Fibroblast of lung (primary cell): ENCODE data around the gene EIF4A3. TPM values are rescaled to one million over a fixed set of nuclear protein-coding genes. Genes with fewer than 3 reads are reported as not detected.

Experiments used
- DNase-seq, 2 donors: peaks; one replicate each; pipeline versions ENCODE4 v3.0.0 to v3.0.0-alpha.2; 2010; ENCODE audit warnings: low read depth in 2 of 2
- H2AFZ ChIP-seq: 2 replicates; pipeline ENCODE4 v1.5.1; 2012; ENCODE audit warnings: low read length, control low read depth, inconsistent platforms
- H3K27ac ChIP-seq: 2 replicates; pipeline ENCODE4 v1.5.1; 2011; ENCODE audit warnings: low read length, control low read depth; ENCODE audit not compliant: insufficient read depth
- H3K27me3 ChIP-seq: 2 replicates; pipeline ENCODE4 v1.5.1; 2011; ENCODE audit warnings: mild to moderate bottlenecking, low read length; ENCODE audit not compliant: control insufficient read depth, insufficient read depth
- H3K36me3 ChIP-seq: 2 replicates; pipeline ENCODE4 v1.5.1; 2011; ENCODE audit warnings: low read length; ENCODE audit not compliant: control insufficient read depth, insufficient read depth
- H3K4me1 ChIP-seq: 2 replicates; pipeline ENCODE4 v1.5.1; 2011; ENCODE audit warnings: low read length; ENCODE audit not compliant: control insufficient read depth, insufficient read depth; ENCODE audit errors: extremely low read depth
- H3K4me2 ChIP-seq: 2 replicates; pipeline ENCODE4 v1.5.1; 2011; ENCODE audit warnings: low read length, control low read depth; ENCODE audit not compliant: insufficient read depth; ENCODE audit errors: extremely low read depth
- H3K4me3 ChIP-seq, 4 experiments: fragments of 200-600 bp in 1 of 4; sonication (generic) in 1 of 4; replicated peaks in 1 of 4; 2 replicates each; pipeline ENCODE4 v1.5.1; 2011 to 2016; ENCODE audit warnings: low read length in 4 of 4, low read depth in 3 of 4, mild to moderate bottlenecking in 3 of 4, control low read depth in 2 of 4, inconsistent platforms in 1 of 4, mixed read lengths in 1 of 4; ENCODE audit not compliant: insufficient read depth in 1 of 4; ENCODE audit errors: control extremely low read depth in 1 of 4
- H3K79me2 ChIP-seq: 2 replicates; pipeline ENCODE4 v1.5.1; 2012; ENCODE audit warnings: mild to moderate bottlenecking, low read length, inconsistent platforms; ENCODE audit not compliant: control insufficient read depth, insufficient read depth
- H3K9ac ChIP-seq: 2 replicates; pipeline ENCODE4 v1.5.1; 2011; ENCODE audit warnings: mild to moderate bottlenecking, low read length, control low read depth; ENCODE audit not compliant: insufficient read depth
- H3K9me3 ChIP-seq: 2 replicates; pipeline ENCODE4 v1.5.1; 2012; ENCODE audit warnings: low read depth, low read length; ENCODE audit not compliant: control insufficient read depth, insufficient read depth
- H4K20me1 ChIP-seq: 2 replicates; pipeline ENCODE4 v1.5.1; 2011; ENCODE audit warnings: low read length; ENCODE audit not compliant: control insufficient read depth, insufficient read depth; ENCODE audit errors: extremely low read depth
- EZH2 ChIP-seq: IDR thresholded peaks from 2 replicates; pipeline ENCODE4 v1.5.1; 2012; ENCODE audit warnings: low read length, control low read depth, mild to moderate bottlenecking; ENCODE audit errors: missing control alignments
- polyA plus RNA-seq, 2 donors: library from polyadenylated mRNA; depleted of rRNA in 1 of 2; stranded (reverse) in 1 of 2; unstranded in 1 of 2; fragments of >200 nt; gene quantifications; 2 replicates each; pipeline ENCODE4 v1.2.1, GENCODE V29; 2011 to 2012; ENCODE audit warnings: missing spikeins in 1 of 2
- total RNA-seq: library from RNA; depleted of rRNA; stranded (reverse); fragments of >200 nt; gene quantifications from 2 replicates; pipeline ENCODE4 v1.2.1, GENCODE V29; 2014
- TF ChIP-seq, protein P1 (sequence below), 2 donors: IDR thresholded peaks in 1 of 2; conservative IDR thresholded peaks in 1 of 2; 1 replicate in 1 of 2; 2 replicates in 1 of 2; pipeline ENCODE4 v1.5.1; 2011 to 2012; ENCODE audit warnings: low read length in 2 of 2, control low read depth in 1 of 2, inconsistent platforms in 1 of 2, low read depth in 1 of 2, mild to moderate bottlenecking in 1 of 2

EIF4A3 gene
- total and polyA plus RNA-seq, 2 donors (not counting 1 experiment from before 2014, with no cell fraction given) = 73.2 to 110 TPM

GRCh38 chr17:80176757-80177156 lies 29.8 kb upstream of the EIF4A3 start:
- TF ChIP-seq, protein P1, sequence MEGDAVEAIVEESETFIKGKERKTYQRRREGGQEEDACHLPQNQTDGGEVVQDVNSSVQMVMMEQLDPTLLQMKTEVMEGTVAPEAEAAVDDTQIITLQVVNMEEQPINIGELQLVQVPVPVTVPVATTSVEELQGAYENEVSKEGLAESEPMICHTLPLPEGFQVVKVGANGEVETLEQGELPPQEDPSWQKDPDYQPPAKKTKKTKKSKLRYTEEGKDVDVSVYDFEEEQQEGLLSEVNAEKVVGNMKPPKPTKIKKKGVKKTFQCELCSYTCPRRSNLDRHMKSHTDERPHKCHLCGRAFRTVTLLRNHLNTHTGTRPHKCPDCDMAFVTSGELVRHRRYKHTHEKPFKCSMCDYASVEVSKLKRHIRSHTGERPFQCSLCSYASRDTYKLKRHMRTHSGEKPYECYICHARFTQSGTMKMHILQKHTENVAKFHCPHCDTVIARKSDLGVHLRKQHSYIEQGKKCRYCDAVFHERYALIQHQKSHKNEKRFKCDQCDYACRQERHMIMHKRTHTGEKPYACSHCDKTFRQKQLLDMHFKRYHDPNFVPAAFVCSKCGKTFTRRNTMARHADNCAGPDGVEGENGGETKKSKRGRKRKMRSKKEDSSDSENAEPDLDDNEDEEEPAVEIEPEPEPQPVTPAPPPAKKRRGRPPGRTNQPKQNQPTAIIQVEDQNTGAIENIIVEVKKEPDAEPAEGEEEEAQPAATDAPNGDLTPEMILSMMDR (conservative IDR thresholded peaks at IDR 0.05 in 1 of 2, IDR thresholded peaks at IDR 0.05 in 1 of 2; ENCODE audit: low read depth in 1 of 2, low read length in 2 of 2) = no peak
- TF ChIP-seq EZH2 = no peak
- H3K79me2 ChIP-seq = no peaks in the 10 kb centered on the region
- DNase-seq = no peak
- no peaks in the 10 kb centered on the region for H3K4me1 ChIP-seq
- no peak overlapping the region for H3K4me2 ChIP-seq
- H3K36me3 ChIP-seq = no peaks in the 10 kb centered on the region
- H3K27ac ChIP-seq = no peak overlapping the region
- H3K9ac ChIP-seq = no peak overlapping the region
- no peak overlapping the region for H2AFZ ChIP-seq
- H3K27me3 ChIP-seq = no peaks in the 10 kb centered on the region
- H4K20me1 ChIP-seq = no peaks in the 10 kb centered on the region
- no peaks in the 10 kb centered on the region for H3K9me3 ChIP-seq
- no peak overlapping the region for H3K4me3 ChIP-seq

GRCh38 chr17:80173916-80174315 lies 27.0 kb upstream of the EIF4A3 start:
- Histone ChIP-seq H3K36me3 (no peaks in the 10 kb centered on the region), H3K4me3 (no peak overlapping the region), H3K4me2 (no peak overlapping the region), H4K20me1 (no peaks in the 10 kb centered on the region), H3K27me3 (peaks cover 12% of the 10 kb centered on the region), H2AFZ (no peak overlapping the region), H3K9me3 (no peaks in the 10 kb centered on the region), H3K27ac (no peak overlapping the region), H3K4me1 (no peaks in the 10 kb centered on the region), H3K79me2 (no peaks in the 10 kb centered on the region), H3K9ac (no peak overlapping the region)
- TF ChIP-seq EZH2 = no peak
- TF ChIP-seq, protein P1 (conservative IDR thresholded peaks at IDR 0.05 in 1 of 2, IDR thresholded peaks at IDR 0.05 in 1 of 2; ENCODE audit: low read depth in 1 of 2, low read length in 2 of 2) = no peak
- no peak for DNase-seq

DNA sequence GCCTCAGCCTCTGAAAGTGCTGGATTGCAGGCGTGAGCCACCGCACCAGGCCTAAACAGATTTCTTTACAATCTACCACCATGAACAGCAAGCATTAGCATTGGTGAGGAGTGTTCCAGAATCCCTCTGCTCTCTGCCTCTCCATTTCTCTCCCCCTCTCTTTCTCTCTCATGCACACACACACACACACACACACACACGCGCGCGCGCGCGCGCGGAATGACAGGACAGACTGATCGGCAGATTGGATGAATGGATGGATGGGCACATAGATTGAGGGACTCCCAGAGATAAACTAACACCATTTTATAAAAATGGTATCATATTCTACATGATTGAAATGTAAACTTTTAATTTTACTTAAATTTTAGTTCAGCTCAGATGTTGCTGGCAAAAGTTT lies 26.2 kb upstream of the EIF4A3 start:
- no peak for TF ChIP-seq EZH2
- TF ChIP-seq, protein P1 (conservative IDR thresholded peaks at IDR 0.05 in 1 of 2, IDR thresholded peaks at IDR 0.05 in 1 of 2; ENCODE audit: low read depth in 1 of 2, low read length in 2 of 2) = no peak
- Histone ChIP-seq H3K79me2 (no peaks in the 10 kb centered on the region), H3K9me3 (no peaks in the 10 kb centered on the region), H3K36me3 (no peaks in the 10 kb centered on the region), H3K27me3 (peaks cover 12% of the 10 kb centered on the region), H2AFZ (no peak overlapping the region), H3K27ac (no peak overlapping the region), H3K4me2 (no peak overlapping the region), H3K4me1 (no peaks in the 10 kb centered on the region), H3K4me3 (no peak overlapping the region), H3K9ac (no peak overlapping the region), H4K20me1 (no peaks in the 10 kb centered on the region)
- DNase-seq = no peak
